NCI-H2171 treated with DMSO at 0.1 percent for 48 hours (cell line): Measurements from ENCODE around the gene PSME2.

Experiments used
- DNase-seq: peaks from one replicate; lab custom pipeline; 2025; lab: John Stamatoyannopoulos, UW

Gene PSME2

GRCh38 chr14:24093901-24094840 is 52.2 kb downstream of the PSME2 start, which contains the start of gene PCK2:
Gene PCK2 (plus strand): TSS chr14:24094311. CDS start chr14:24094406, 95 bp downstream.
- DNase-seq, result peak; percentile 85
